HG03025 (cell line): Measurements from ENCODE around the gene MAPKAP1.

Experiments
- ATAC-seq: cut with Tn5 transposase; IDR thresholded peaks from one replicate; pipeline ENCODE4 v1.9.1; 2021; ENCODE audit warnings: mild to moderate bottlenecking, moderate library complexity; ENCODE audit not compliant: unreplicated experiment, low FRiP score

MAPKAP1 gene

DNA sequence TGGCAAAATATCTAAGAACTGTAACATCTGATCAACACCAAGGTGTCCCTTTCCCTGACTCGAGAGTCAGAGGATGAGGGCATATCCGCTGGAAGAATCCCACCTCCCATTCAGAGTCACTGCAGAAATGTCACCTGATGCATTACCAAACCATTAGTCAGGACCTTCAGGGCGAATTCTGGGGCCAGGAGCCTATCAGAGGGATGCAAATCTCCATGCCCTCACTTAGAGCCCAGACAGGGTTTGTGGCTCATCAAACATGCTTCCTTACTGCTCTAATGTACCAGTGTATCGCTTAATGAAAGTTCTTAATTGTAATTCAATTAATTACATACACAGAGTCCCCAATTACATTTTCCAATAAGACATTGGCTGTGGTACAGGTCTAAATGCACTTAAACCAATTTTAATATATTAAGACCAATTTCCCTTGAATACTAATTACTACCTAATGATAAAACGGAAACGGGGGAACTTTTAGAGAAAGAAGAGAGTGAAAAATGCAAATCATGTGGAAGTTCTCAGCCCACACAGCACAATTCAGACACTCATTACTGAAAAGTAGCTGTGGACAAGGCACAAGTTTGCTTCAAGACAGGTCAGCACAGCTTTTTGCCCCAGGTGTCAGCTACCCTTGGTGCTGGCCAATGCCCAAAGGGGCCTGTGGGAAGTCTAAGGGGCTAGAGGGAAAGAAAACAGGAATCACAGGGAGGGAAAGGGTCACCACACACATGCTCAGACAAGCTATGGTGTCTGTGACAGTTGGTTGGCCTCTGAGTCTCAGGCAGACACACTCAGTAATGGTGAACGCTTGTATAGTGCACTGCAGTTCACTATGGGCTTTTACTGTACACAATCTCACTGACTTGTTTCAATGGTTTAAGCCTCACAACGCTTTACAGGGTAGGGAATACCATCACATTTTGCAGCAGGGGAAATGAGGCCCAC, 211.6 kb downstream of the MAPKAP1 start:
- ATAC-seq = no peak

DNA sequence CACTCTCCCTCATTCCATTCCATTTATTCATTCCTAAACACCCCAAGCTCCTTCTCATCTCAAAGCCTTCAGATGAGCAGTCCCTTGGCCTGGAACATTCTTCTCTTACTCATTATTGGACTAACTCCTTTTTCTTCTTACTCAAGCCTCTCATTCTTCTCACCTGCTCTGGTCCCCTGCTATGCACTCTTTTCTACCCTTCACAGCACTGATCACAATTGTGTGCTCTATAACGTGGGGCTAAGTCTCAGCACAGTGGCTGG, 212.4 kb downstream of the MAPKAP1 start:
- no peak for ATAC-seq

DNA sequence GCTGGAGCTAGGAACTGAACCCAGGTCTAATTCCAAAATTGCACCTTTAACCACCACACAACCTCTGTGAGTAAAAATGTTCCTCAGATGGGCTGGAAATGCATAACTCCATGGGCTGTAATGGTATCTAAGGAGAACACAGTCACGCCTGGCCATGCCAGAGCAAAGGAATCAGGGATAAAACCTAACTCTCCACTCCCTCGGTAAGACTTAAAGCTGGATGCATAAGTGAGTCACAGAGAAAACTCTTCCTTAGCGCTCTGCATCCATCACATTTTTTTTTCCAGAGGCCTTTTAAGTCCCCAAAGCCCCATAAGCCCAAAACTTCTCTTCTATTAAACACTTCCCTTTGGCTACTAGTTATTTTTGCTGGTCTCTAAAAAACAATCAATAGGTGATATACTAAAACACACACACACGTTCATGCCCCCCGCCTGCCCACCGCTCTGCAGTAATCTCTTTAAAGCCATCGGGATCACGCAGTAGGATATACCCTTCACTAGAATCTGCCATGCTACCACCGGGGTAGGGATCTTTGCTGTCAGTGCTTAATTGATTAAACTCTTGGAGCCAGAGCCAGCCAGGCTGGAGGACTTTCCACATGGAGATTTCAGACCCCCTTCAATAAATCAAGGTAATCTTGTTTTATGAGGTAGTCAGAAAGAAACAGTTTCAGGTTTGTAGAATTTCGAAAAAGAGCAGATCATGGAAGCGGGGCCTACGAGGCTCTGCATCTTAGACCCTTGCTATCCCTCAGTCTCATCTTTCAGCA, 212.9 kb downstream of the MAPKAP1 start:
- no peak for ATAC-seq

DNA sequence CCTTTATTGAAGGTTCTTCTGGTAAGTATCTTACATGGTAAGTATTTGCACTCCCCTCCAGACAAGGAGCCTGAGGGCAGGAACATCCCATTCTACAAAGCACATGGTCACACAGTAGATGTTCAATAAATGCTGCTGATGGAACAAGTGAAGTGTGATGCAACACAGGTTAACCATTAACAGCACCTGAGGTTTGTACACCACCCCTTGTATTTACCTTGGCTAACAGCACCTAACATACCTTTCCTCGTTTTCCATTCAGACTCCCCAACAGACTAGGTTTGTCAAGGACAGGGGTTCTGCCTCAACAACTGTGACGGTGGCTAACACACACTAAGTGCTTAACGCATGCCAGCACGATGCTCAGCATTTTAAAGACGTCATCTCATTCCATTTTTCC, 213.6 kb downstream of the MAPKAP1 start:
- no peak for ATAC-seq

DNA sequence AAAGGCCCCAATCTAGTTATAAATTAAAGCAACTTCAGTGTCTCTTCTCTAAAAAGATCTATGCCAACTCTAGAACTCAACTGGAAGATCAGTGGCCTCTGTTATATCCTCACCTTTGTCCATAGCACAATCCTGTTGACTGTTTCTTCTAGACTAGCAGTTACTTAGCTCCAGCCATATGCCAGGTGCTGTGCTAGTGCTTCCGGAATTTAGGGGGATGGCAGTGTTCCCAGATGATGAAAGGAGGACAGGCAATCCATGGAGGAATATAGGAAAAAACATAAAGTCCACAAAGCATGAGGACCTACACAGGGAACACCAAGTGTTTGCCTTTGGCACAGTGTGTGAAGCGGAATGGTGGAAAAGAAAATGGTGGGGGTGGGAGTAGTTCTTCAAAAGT, 214.3 kb downstream of the MAPKAP1 start:
- ATAC-seq = no peak

DNA sequence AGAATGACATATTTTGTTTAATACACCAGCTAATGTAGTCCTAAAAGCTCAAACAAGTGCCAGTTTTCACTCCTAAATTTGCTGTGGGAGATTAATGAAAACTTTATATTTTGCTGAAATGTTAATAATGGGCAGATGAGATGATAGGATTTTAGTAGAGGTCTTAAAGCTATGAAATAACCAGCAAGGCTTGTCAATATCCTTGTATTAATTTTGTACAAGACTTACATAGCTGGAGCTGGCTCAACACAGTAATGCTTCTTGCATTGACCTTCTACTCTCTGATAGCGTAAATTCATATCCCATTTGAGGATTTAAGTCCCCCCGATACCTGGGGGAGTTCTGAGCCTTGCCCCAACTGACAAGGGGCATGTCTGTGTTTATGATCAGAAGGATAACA, 219.2 kb downstream of the MAPKAP1 start:
- no peak for ATAC-seq

DNA sequence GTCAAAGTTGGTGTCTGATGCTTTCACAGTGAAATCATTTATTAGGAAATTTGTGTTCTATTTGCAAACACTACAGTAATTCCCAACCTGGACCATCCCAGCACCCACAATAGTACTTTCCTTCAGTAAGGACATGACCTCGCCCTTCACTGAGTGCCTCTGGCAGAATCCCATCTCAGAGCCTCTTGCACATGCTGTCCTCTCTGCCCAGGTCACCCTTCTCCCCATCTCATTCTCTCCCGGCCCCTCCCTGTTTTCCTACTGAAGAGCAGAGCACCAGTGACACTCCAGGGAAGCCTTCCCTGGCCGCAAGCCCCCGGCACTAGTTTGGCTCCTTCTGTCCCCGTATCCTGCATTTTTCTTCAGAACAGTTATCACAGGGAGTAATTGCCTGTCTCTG, 220.4 kb downstream of the MAPKAP1 start:
- ATAC-seq = no peak

DNA sequence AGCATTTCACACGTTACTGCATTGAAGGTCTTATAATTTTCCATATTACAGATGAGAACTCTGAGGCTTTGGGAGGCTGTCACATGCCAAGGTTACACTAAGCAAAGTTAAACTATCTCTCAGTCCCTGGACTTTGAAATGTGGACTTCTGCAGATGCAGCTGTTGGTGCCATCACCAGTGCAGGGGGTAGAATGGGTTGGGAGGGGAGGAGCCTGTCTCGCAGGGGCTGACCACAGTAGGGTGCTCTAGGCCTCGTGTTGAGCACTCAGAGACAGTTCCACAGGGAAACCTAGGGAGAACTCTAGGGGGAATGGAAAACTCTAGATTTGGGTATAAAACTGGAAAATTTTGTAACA, 220.9 kb downstream of the MAPKAP1 start:
- no peak for ATAC-seq

DNA sequence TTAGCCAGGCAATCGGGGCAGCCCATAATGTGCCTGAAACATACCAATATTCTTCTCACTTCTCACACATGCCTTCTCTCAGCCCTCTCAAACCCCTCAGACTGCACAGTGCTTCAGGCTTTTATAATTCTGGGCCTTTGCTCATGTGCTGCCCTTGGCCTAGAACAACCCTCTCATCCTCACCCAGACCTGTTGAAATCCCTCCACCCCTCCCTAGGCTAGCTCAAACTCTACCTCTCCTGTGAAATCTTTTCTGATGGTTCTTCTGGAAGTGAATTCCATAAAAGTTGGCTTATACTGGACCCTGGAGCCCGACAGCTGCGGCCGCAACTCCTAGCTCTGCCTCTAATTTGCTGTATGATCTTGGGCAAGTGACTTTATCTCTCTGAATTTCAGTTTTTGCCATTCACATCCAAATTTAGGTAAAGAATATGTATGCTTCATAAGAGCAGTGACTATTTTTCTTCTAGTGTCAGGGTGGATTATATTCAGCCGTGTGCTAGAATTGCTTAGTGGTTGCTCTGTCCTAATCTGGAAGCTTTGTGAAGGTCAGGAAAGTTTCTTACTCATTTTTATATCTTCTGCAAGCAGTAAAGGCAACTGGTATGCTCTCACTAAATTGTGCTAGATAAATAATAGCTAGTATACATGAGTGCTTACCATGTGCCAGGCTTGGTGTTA, 221.4 kb downstream of the MAPKAP1 start:
- ATAC-seq = no peak

DNA sequence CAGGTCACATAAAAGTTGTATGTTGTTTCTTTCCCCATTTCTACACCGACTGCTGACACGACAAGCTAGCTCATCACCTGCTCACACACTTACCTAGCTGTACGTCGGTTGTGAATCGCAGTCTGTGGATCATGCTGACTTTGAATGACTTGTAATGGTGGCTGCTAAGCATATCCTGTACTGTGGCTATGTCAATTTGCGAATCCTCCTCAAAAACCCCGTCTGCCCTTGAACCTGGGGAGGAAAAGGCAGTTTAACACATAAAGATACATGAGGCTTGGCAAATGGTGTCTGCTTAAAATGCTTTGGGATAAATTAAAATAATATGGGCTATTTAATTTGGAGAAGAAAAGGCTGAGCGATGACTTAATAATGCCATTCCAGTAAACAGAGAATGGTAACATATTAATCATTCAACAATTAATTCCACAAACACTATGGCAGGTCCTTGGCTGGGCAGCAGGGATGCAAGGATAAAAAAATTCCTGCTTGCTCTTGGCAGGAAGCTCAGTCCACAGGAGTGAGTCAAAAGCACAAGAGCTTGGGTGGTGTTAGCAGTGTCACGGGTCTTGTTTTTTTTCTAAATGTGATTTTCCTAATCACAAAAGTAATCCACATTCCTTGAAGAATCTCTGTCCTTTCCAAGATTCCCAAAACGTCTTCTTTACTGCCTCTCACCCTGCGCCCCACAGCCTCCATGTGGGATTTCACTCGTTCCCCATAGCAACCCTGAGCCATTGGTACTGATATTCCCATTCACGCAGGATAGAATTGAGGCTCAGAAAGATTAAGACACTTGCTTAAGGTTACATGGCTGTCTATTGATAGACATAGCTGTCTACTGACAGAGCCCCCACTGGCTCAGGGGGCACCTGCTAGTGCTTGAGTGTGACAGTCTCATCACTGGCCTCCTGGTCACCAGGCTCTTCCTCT, 222.4 kb downstream of the MAPKAP1 start:
- no peak for ATAC-seq

DNA sequence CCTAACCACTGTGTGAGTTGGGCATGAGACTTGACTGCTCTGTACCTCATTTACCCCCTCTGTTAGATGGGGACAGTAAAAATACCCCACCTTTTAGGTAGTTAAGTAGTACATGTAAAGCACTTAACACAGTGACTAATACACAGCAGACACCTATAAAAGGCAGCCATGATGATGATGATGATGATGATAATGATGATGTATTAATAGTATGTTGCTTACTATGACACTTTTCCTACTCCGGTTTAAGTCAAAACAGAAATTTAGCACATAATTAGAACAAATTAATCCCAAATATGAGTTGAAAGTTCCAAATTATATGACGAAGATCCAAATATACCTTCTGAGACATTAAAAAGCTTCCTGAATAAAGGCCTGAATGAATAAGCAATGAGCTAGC, 223.3 kb downstream of the MAPKAP1 start:
- ATAC-seq = no peak

DNA sequence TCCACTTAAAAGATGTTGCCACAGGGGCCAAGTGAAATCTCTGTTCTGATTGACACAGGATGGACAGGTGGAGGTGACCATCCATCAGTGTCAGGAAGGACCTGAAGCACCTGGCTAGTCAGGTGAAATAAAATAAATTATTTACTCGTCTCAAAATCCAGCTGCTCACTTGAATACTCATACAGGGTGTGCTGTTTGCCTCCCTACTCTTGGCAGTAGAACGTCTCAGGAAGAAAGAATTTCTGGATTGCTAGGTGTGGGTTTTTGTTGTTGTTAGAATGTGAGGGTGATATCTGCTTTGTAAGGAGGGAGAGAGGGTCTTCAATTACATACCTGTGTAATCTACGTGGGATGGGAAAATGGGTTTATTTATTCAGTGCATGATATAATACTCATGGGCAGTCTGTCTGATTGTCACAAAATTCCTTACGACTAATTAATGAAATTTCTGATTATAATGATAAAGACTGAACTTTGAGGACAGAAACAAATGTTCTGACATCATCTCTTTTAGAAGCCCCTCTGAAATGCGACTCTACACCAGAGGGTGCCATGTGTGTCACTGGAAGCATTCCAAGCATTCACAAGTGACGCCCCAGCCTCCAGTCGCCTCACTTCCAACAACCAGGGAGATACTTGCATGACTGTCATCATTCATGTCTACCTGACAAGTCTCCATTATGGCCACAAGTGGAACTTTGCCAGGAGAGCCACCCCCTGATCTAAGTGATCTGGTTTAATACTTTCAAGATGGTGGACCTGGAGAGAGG, 227.0 kb downstream of the MAPKAP1 start:
- no peak for ATAC-seq

DNA sequence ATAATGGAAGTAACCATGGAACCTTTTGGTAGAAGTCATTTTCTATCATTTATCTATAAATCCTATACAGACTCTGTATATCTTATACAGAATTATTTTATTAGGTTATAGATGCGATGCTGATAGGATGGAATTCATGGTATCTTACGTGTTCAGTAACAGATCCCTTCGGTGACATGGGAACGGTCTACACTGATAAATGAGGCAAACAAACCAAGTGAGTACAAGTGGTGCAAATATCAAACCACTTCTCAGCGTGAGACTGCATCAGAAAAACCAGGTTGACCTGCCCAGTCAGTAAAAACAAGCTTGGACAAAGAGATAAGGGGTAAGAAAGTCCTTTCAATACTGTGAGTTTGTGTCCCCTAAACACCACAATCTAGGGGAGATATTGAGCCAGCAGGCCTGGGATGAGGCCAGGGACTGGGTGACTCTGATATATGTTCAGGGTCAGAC, 229.9 kb downstream of the MAPKAP1 start:
- ATAC-seq = no peak

DNA sequence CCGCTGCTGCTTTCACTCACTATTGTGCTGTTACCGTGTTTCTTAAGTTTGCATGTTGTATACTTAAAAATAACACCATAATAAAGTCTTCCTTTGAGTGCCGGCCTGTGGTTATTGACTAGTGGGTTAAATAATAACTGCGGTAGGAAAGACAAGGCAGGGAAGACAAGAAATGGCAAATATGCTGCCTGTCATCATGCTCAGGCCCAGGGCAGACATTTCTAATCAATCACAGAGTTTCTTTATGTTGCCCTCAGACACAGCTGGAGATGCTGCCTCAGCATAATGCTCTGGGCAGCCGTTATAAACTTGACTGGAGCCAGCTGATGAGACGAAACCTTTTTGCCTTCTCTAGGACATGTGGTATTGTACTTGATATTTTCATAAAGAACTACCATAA, 230.4 kb downstream of the MAPKAP1 start:
- no peak for ATAC-seq

DNA sequence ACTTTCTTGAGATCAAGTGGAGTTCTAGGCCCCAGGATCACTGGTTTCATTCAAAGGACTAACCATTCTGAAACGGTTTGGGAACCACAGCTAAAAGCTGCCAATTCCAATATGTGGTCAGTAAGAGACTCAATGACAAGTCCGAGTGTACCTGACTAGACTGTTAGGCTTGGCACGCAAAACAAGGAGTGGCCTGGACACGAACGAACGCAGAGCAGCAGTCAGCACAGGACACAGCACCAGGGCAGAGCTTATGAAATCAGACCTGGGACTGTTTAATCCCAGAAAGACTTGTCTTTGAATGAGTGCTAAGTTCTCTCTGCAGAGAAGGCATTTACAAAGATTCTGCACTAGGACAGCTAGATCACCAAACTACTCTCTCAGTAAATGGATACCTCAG, 231.6 kb downstream of the MAPKAP1 start:
- no peak for ATAC-seq

DNA sequence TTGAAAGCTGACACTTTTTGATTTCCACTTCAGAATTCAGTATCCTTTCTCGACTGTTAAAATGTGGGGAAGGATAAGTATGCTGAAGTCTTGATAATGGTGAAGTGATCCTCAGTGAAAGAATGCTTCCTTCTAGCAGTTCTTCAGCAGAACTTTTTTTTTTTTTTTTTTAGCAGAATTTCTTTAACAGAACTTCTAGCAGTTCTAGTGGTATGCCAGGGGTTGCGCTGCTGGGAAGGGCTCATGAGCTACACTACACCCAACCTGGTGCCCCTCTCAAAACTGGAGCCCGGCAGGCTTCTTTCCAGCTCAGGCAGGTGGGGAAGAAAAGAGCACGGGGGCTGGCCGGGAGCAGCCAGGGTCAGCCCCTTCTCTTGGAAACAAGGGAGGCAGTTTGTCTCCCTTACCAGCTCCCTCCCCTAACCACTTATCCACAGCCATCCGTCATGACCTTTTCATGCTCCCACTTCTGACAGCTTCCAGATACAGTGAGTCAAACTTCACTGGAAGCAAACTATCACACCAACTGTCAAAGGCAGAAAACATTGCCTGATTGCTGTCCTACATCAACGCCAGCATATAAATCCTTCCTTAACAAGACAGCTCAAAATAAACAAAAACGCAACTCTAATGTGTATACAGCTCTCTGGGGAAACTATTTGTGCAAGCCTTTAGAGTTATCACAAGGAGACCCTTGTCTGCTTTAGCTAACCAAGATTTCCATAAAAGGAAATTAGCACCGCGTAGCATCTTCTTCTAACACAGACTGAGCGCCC, 233.9 kb downstream of the MAPKAP1 start:
- no peak for ATAC-seq

DNA sequence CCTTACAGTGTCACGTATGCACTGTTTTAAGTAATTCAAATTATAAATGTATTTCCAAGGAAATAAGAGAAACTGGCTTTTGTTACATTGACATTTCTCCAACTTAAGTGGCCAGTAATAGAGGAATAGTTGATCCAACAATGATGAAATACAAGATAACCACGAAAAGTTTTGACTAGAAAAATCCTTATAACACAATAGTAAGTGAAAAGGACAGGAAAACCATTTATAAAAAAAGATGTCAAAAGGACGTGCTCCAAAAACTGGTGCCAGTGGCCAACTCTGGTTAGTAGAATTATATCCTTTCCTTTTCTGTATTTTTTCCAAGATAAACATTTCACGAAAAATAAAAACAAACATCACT, 234.5 kb downstream of the MAPKAP1 start:
- no peak for ATAC-seq

DNA sequence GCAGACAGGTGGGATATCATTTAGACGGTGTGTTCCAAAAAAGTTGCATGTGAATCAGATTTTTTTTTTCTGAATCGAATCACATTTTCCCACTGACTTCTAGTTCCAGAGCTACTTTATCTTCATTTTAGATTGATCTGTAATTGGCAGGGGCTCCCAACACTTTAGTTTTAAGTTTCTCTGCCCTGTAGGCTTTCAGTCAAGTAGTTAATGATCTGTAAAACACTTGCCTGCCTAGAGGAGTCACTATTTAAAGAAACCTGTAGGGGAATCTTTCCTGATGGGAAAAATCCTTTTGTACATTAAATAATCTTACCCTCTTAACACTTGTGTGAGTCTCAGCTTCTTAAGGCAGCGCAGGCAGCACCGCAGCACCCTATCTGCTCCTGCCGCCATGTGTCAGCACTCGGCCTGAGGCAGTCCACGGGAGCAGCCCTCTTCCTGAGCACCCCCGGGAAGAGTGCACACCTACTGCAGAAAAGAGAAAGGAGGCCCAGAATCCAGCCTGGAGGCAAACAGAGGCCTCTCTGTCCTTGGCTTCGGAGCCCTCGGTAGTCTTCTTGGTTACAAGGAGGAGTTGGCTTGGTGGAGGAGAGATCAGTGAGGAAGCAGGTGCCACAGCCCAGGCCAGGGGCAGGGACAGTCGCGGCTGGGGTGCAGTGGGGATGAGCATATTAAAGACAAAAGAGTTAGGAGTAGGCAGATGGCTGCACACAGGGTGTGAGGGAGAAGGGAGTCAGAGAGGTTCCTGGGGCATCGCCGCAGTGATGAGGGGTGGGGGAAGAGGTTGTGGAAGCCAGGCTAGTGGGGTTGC, 236.0 kb downstream of the MAPKAP1 start:
- no peak for ATAC-seq
